NCI-H1694 (cell line): ENCODE measurements around the gene VAMP4.

Source experiments
- DNase-seq: peaks from one replicate; lab custom pipeline; 2025; lab: John Stamatoyannopoulos, UW

The VAMP4 gene

GRCh38 chr1:171741872-171742576, at the start of gene VAMP4:
Gene VAMP4 (minus strand): TSS chr1:171742065. CDS start chr1:171738414, 3,651 bp downstream.
- peak; percentile 81 for DNase-seq

GRCh38 chr1:171790318-171790717, 48.5 kb upstream of the VAMP4 start:
- no peak for DNase-seq

DNA sequence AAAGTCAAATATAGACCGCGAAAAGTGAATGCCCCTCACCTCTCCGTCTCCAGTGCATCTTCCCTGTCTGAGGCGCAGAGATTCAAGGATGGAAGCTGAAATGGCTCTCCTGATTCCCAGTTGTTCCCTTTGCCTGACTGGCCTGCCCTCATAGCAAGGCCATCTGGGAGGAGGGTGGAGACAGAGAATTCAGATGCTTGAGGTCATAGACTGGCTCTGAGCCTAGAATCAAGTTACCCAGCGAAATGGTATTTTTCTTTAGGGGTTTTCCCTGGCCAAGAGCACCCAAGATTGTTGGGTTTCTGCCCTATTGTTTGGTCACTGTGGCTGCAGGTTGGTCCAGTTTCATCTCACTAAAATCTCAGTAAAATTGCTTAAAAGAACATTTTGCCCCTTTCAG, 46.8 kb upstream of the VAMP4 start:
- DNase-seq = no peak

- DNase-seq = no peak
These were observed 46.0 kb upstream of the VAMP4 start for GRCh38 chr1:171787686-171788480.

- no peak for DNase-seq
These were observed 44.7 kb upstream of the VAMP4 start for GRCh38 chr1:171786534-171786933.

DNA sequence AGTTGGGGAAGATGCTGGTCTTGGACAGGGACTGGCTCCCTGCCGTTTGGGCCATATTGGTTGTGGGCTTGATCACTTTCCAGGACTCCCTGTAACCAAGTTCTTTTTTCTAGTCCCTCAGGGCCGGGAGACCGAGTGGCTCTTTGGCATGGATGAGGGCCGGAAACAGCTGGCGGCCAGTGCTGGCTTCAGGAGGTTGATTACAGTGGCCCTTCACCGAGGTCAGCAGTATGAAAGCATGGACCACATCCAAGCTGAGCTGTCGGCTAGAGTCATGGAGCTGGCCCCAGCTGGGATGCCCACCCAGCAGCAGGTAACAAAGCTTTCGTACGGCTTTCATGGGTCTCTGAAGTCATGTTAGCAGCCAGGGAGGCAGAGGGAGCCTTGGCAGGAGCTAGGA, 43.9 kb upstream of the VAMP4 start:
- no peak for DNase-seq

GRCh38 chr1:171784784-171785183, 42.9 kb upstream of the VAMP4 start:
- DNase-seq = no peak

DNA sequence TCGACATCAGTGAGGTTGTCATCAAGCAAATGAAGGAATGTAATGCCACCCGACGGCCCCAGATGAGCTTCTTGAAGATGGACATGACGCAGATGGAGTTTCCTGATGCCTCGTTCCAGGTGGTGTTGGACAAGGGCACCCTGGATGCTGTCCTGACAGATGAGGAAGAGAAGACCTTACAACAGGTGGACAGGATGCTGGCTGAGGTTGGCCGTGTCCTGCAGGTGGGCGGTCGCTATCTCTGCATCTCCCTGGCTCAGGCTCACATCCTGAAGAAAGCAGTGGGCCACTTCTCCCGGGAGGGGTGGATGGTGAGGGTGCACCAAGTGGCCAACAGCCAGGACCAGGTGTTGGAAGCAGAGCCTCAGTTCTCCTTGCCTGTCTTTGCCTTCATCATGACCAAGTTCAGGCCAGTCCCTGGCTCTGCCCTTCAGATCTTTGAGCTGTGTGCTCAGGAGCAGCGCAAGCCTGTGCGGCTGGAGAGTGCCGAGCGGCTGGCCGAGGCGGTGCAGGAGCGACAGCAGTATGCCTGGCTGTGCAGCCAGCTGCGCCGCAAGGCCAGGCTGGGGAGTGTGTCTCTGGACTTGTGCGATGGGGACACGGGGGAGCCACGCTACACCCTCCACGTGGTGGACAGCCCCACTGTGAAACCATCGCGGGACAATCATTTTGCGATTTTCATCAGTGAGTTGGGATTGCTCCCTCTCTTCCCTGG, 42.1 kb upstream of the VAMP4 start:
- no peak for DNase-seq

- DNase-seq = peak; percentile 98
These were observed 39.5 kb upstream of the VAMP4 start, which contains the start of gene METTL13 for GRCh38 chr1:171781176-171781875. Gene METTL13 (plus strand): TSS chr1:171781660. CDS start chr1:171781968, 308 bp downstream.

GRCh38 chr1:171780583-171781175, 38.8 kb upstream of the VAMP4 start:
- DNase-seq = no peak

DNA sequence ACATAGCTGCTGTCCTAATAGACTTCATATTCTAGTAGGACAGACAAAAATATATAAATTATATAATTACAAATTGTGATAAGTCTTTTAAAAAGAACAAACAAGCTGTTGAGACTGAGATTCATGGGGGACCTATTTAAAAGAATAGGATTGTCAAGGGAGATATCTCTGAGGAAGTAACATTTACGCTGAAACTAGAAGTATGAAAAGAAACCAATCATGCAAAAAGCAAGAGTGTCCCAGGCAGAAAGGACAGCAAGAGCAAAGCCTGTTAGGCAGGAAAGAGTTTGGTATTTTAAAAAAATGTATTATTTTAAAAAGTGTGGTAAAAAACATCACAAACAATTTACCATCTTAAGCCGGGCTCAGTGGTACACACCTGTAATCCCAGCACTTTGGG, 30.4 kb upstream of the VAMP4 start:
- no peak for DNase-seq

- DNase-seq = no peak
These were observed 27.9 kb upstream of the VAMP4 start for GRCh38 chr1:171769754-171770153.

DNA sequence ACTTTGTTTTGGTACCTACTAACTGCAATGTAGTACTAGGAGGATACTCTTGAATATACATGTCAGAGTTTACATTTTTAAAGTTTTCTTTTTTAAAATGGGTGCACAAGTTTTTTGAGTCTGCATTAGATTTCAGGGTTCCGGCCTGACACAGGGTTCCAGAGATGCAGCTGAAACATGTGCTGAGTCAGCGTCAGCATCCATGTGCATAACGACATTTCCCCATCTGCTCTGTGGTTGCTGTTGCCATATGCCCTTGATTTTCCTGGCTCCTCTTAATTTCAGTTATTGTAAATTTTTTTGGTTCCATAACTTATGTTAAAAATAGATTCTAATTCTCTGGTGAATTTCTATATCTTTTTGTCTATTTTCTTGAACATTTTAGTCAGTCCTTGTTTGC, 27.3 kb upstream of the VAMP4 start:
- peak; percentile 88 for DNase-seq

DNA sequence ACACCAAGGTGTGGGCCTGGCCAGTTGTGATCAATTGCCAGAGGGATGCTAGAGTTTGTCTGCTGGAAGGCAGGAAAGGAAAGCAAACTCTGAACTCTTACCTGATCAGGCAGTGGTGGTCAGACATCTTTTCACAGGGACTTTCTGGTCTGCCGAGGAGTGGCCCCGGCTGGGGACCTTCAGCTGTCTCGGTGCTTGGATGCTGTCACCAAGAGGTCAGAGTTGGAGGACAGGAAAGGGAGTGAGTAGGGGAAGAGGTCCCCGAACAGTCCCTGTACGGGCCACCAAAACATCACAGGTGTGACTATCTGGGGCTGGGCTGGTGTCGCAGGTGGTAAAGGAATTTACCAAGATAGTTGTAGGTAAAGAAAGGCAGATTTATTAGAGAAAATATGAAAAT, 21.9 kb upstream of the VAMP4 start:
- DNase-seq = no peak

- DNase-seq = no peak
These were observed 20.3 kb upstream of the VAMP4 start for GRCh38 chr1:171762143-171762563.

- no peak for DNase-seq
These were observed 16.1 kb upstream of the VAMP4 start for GRCh38 chr1:171758011-171758410.

GRCh38 chr1:171756856-171757255, 15.0 kb upstream of the VAMP4 start:
- no peak for DNase-seq

GRCh38 chr1:171754971-171755370, 13.1 kb upstream of the VAMP4 start:
- DNase-seq = no peak

DNA sequence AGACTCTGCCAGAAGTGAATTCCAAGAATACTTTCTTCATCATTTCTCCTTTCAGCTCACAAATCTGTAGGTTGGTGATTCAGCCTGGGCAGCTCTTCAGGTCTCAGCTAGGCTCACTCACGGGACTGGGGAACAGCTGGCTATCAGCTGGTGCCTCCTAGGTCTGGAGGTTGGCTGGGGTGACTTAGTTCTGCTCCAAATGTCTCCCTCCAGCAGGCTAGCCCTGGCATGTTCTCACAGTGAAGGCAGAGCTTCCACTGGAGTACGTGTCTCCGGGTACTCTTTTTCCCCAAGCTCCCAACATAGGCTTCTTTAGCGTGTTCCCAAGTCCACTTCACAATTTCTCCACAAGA, 12.5 kb upstream of the VAMP4 start:
- DNase-seq = peak; percentile 43

DNA sequence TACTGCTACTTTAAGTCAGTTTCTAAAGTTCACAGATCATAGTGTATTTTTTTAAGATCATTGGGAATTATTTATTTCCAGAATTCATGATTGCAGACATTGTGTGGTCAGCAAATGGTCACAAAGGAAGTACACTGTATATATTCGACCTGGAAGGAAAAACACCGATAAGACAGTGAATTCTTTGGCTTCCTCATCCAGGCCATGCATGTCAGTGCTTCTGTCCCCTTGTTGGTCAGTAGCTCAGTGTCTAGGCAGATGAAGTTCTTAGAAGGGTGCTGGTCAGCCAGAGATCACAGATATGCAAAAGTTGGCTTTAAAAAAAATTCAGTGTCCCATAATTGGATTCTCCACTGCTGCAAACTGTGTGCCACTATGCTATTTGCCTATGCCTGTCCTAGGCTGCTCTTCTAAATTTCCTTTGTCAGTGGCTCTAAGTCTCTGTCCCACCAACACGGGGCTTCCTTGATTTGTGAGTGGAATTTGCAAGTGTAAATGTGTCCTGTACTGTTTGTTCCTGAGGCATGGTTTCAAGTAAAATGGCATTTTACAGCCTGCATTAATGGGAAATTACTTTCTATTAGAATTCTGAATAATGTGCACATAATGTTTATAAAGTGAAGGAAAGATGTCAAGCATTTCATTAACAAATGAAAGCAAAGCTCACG, 12.0 kb upstream of the VAMP4 start:
- no peak for DNase-seq

GRCh38 chr1:171753182-171753581, 11.3 kb upstream of the VAMP4 start:
- no peak for DNase-seq
